BLaER1 treated with 17β-estradiol and CSF1 and Interleukin-3, amounts not matched to agents 10 nM and 100 nM (cell line): ENCODE data around the gene PRPF8.

Experiments used
- H3K27ac ChIP-seq, 11 experiments: shearing (Covaris generic); formaldehyde crosslinking; 2 replicates each; pipeline ENCODE4 v1.8.1; 2022
- H3K27me3 ChIP-seq, 11 experiments: shearing (Covaris generic); formaldehyde crosslinking; 2 replicates each; pipeline ENCODE4 v1.8.1; 2022
- H3K36me3 ChIP-seq, 11 experiments: shearing (Covaris generic); formaldehyde crosslinking; 2 replicates each; pipeline ENCODE4 v1.8.1; 2022
- H3K4me1 ChIP-seq, 10 experiments: shearing (Covaris generic); formaldehyde crosslinking; 2 replicates each; pipeline ENCODE4 v1.8.1; 2022
- H3K4me2 ChIP-seq, 11 experiments: shearing (Covaris generic); formaldehyde crosslinking; 2 replicates each; pipeline ENCODE4 v1.8.1; 2022
- H3K4me3 ChIP-seq, 10 experiments: shearing (Covaris generic); formaldehyde crosslinking; 2 replicates each; pipeline ENCODE4 v1.8.1; 2022
- H3K9ac ChIP-seq, 11 experiments: shearing (Covaris generic); formaldehyde crosslinking; 2 replicates each; pipeline ENCODE4 v1.8.1; 2022
- H3K9me3 ChIP-seq, 11 experiments: shearing (Covaris generic); formaldehyde crosslinking; replicated peaks in 1 of 11; 2 replicates each; pipeline ENCODE4 v1.8.1; 2022
- H4K20me1 ChIP-seq, 11 experiments: shearing (Covaris generic); formaldehyde crosslinking; 2 replicates each; pipeline ENCODE4 v1.8.1; 2022
- Cebpa-rat ChIP-seq, 11 experiments: shearing (Covaris generic); IDR thresholded peaks; 2 replicates each; pipeline ENCODE4 v1.8.1; 2022

Gene PRPF8

GRCh38 chr17:1684378-1685189, at the start of gene PRPF8:
TSS of gene PRPF8 (minus strand) at chr17:1684867. CDS start at chr17:1684571, 296 bp downstream.
- peak within 1 kb of the TSS; percentile 81 to 98 (median 92) for H3K4me3 ChIP-seq
- no peaks in the 10 kb centered on the region for H3K27me3 ChIP-seq
- no peak for TF ChIP-seq Cebpa-rat (IDR thresholded peaks at IDR 0.05)
- H4K20me1 ChIP-seq, result peaks cover 37 to 48% (median 45%) of the 10 kb centered on the region in 11 experiments
- H3K27ac ChIP-seq, result peak within 1 kb of the TSS; percentile 83 to 98 (median 95)
- no peaks in the 10 kb centered on the region; a peak in 1 of 22 replicates for H3K9me3 ChIP-seq
- peaks cover 38 to 42% (median 40%) of the 10 kb centered on the region in 11 experiments for H3K36me3 ChIP-seq
- H3K9ac ChIP-seq, result peak within 1 kb of the TSS; percentile 86 to 98 (median 96)
- H3K4me2 ChIP-seq, result peak within 1 kb of the TSS; percentile 82 to 97 (median 93)
- peaks cover 16 to 28% (median 25%) of the 10 kb centered on the region in 10 experiments for H3K4me1 ChIP-seq

DNA sequence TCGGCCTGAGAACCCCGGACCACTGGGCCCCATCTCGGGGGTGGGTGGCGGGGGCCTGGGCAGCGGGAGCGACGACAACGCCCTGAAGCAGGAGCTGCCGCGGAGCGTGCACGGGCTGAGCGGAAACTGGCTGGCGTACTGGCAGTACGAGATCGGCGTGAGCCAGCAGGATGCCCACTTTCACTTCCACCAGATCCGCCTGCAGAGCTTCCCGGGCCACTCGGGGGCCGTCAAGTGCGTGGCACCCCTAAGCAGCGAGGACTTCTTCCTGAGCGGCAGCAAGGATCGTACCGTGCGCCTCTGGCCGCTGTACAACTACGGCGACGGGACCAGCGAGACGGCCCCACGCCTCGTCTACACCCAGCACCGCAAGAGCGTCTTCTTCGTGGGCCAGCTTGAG, 49.1 kb upstream of the PRPF8 start:
- Histone ChIP-seq H3K27me3 (no peaks in the 10 kb centered on the region), H3K27ac (peak overlapping the region in 1 of 11 experiments; percentile 58; a peak in 1 of 22 replicates), H3K36me3 (peaks cover 25 to 84% (median 58%) of the 10 kb centered on the region in 11 experiments), H3K4me2 (peak overlapping the region in 10 of 11 experiments; percentile 12 to 82 (median 60); a peak in 15 of 22 replicates), H3K9me3 (no peaks in the 10 kb centered on the region), H3K9ac (no peak overlapping the region), H4K20me1 (peaks cover 0 to 86% (median 24%) of the 10 kb centered on the region in 11 experiments; a peak in 15 of 22 replicates), H3K4me1 (peaks cover 59 to 87% (median 74%) of the 10 kb centered on the region in 10 experiments), H3K4me3 (no peak overlapping the region)
- no peak for TF ChIP-seq Cebpa-rat (IDR thresholded peaks at IDR 0.05)

DNA sequence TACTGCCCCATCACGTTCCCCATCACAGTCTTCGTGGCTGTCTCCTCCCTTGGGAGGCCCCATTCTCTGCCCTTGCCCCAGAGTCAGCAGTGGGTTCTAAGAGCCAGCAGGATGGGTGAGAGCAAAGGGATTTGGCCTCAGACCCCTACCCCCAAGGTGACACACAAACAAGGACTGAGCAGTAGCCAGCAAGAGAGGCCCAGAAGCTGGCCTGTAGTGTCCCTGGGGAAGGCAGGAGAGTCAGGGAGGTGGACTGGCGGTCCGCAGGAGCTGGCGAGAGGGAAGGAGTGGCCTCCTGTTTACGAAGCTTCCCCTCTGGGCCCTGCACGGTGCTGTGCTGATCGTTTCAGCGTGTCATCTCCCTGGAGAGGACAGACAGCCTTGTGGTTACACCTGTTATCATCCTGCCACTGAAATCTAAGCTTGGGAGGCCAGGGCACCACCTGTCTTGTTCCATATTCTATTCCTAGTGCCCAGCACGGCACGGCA, 48.2 kb upstream of the PRPF8 start:
- peaks cover 67 to 95% (median 82%) of the 10 kb centered on the region in 10 experiments for H3K4me1 ChIP-seq
- no peaks in the 10 kb centered on the region for H3K27me3 ChIP-seq
- H3K9me3 ChIP-seq, result no peaks in the 10 kb centered on the region
- peak overlapping the region in 8 of 11 experiments; percentile 5 to 62 (median 34); a peak in 10 of 22 replicates for H3K27ac ChIP-seq
- H3K9ac ChIP-seq, result peak overlapping the region in 10 of 11 experiments; percentile 9 to 72 (median 28); a peak in 12 of 22 replicates
- H3K4me3 ChIP-seq, result no peak overlapping the region
- H4K20me1 ChIP-seq, result peaks cover 0 to 89% (median 26%) of the 10 kb centered on the region in 11 experiments; a peak in 17 of 22 replicates
- peak overlapping the region in 10 of 11 experiments; percentile 32 to 82 (median 60); a peak in 17 of 22 replicates for H3K4me2 ChIP-seq
- TF ChIP-seq Cebpa-rat (IDR thresholded peaks at IDR 0.05), result no peak
- peaks cover 30 to 86% (median 62%) of the 10 kb centered on the region in 11 experiments for H3K36me3 ChIP-seq

GRCh38 chr17:1732241-1732832, 47.7 kb upstream of the PRPF8 start:
- TF ChIP-seq Cebpa-rat (IDR thresholded peaks at IDR 0.05), result no peak
- Histone ChIP-seq H3K36me3 (peaks cover 30 to 86% (median 62%) of the 10 kb centered on the region in 11 experiments), H3K4me1 (peaks cover 73 to 98% (median 84%) of the 10 kb centered on the region in 10 experiments), H3K9me3 (no peaks in the 10 kb centered on the region), H4K20me1 (peaks cover 0 to 89% (median 29%) of the 10 kb centered on the region in 11 experiments; a peak in 16 of 22 replicates), H3K27ac (peak overlapping the region in 7 of 11 experiments; percentile 5 to 62 (median 38); a peak in 10 of 22 replicates), H3K9ac (peak overlapping the region in 10 of 11 experiments; percentile 9 to 72 (median 28); a peak in 12 of 22 replicates), H3K4me2 (peak overlapping the region in 10 of 11 experiments; percentile 32 to 82 (median 60); a peak in 17 of 22 replicates), H3K4me3 (no peak overlapping the region), H3K27me3 (no peaks in the 10 kb centered on the region)

DNA sequence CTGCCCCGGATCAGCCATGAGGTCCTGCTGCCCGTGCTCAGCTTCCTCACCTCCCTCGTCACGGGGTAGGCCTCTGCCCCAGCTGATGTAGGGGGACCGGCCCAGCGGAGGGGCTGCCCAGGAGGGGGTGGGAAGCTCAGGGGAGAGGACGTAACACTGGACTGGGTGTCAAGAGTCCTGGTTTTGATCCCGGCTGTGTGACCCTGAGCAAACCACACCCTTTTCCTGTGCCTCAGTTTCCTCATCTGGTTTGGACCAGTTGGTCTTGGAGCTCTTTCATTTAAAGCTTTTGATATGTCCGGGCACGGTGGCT, 46.5 kb upstream of the PRPF8 start:
- Histone ChIP-seq H4K20me1 (peaks cover 0 to 89% (median 35%) of the 10 kb centered on the region in 11 experiments; a peak in 17 of 22 replicates), H3K4me1 (peaks cover 68 to 98% (median 84%) of the 10 kb centered on the region in 10 experiments), H3K9me3 (no peaks in the 10 kb centered on the region), H3K27ac (peak overlapping the region in 1 of 11 experiments; percentile 28; a peak in 1 of 22 replicates), H3K4me2 (peak overlapping the region in 5 of 11 experiments; percentile 2 to 99 (median 53); a peak in 6 of 22 replicates), H3K4me3 (no peak overlapping the region), H3K9ac (peak overlapping the region in 3 of 11 experiments; percentile 27 to 91 (median 42); a peak in 3 of 22 replicates), H3K27me3 (no peaks in the 10 kb centered on the region), H3K36me3 (peaks cover 38 to 90% (median 66%) of the 10 kb centered on the region in 11 experiments)
- no peak for TF ChIP-seq Cebpa-rat (IDR thresholded peaks at IDR 0.05)

DNA sequence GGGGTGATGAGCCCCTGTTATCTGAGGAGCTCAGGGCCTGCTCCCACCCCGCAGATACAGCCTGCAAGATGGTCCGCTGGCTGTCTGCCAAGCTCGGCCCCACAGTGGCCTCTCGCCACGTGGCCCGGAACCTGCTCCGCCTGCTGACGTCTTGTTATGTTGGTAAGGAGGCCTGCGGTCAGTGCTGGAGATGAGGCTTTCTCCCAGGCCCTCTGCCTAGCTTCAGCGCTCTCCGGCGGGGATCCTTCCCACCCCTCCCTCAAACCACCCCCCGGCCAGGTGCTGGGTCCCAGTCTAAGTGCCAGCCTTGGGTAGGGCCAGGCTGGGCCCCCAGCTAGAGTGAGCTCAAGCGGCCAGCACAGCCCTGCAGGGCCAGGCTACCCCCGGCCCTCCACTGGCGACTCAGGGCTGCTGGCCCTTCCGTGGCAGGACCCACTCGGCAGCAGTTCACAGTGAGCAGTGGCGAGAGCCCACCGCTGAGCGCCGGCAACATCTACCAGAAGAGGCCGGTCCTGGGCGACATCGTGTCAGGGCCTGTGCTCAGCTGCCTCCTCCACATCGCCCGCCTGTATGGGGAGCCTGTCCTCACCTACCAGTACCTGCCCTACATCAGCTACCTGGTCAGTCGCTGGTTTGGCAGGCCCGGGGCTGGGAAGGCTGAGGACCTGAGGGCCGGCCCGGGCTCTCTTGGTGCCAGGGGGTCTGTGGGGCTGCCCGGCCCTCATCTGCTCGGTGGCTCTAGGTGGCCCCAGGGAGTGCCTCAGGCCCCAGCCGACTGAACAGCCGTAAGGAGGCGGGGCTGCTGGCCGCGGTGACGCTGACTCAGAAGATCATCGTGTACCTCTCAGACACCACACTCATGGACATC, 45.9 kb upstream of the PRPF8 start:
- Histone ChIP-seq H3K27ac (peak overlapping the region in 2 of 11 experiments; percentile 26 to 28; a peak in 1 of 22 replicates), H3K4me2 (peak overlapping the region in 5 of 11 experiments; percentile 2 to 99 (median 53); a peak in 7 of 22 replicates), H3K4me3 (no peak overlapping the region), H3K4me1 (peaks cover 69 to 98% (median 84%) of the 10 kb centered on the region in 10 experiments), H3K36me3 (peaks cover 40 to 91% (median 66%) of the 10 kb centered on the region in 11 experiments), H4K20me1 (peaks cover 0 to 89% (median 40%) of the 10 kb centered on the region in 11 experiments; a peak in 17 of 22 replicates), H3K27me3 (no peaks in the 10 kb centered on the region), H3K9me3 (no peaks in the 10 kb centered on the region), H3K9ac (peak overlapping the region in 3 of 11 experiments; percentile 27 to 91 (median 42); a peak in 4 of 22 replicates)
- TF ChIP-seq Cebpa-rat (IDR thresholded peaks at IDR 0.05), result no peak

GRCh38 chr17:1729966-1730325, 45.3 kb upstream of the PRPF8 start:
- Histone ChIP-seq H3K4me2 (peak overlapping the region in 6 of 11 experiments; percentile 31 to 99 (median 97); a peak in 10 of 22 replicates), H3K4me1 (peaks cover 69 to 98% (median 84%) of the 10 kb centered on the region in 10 experiments), H3K27me3 (no peaks in the 10 kb centered on the region), H3K9me3 (no peaks in the 10 kb centered on the region), H3K4me3 (peak overlapping the region in 3 of 10 experiments; percentile 2 to 40 (median 26); a peak in 3 of 20 replicates), H3K36me3 (peaks cover 40 to 85% (median 60%) of the 10 kb centered on the region in 11 experiments), H3K9ac (peak overlapping the region in 5 of 11 experiments; percentile 2 to 92 (median 24); a peak in 5 of 22 replicates), H4K20me1 (peaks cover 0 to 89% (median 40%) of the 10 kb centered on the region in 11 experiments; a peak in 17 of 22 replicates), H3K27ac (peak overlapping the region in 1 of 11 experiments; percentile 13; a peak in 1 of 22 replicates)
- TF ChIP-seq Cebpa-rat (IDR thresholded peaks at IDR 0.05), result no peak
